Tibial nerve (tissue), 4 donors: Measurements from ENCODE around the gene FKBP6. TPM values are rescaled to one million over a fixed set of nuclear protein-coding genes. Genes with fewer than 3 reads are reported as not detected.
A peak's percentile ranks its signal among the peaks of the same experiment; 100 is the strongest.
"Not testable (repeated sequence)": the region's sequence is repeated elsewhere in the genome, so short reads cannot be mapped to it uniquely, and the experiment has no call there.

ENCODE experiments used
- DNase-seq, 2 donors: peaks; one replicate each; pipeline ENCODE4 v3.0.0-alpha.2; 2019; ENCODE audit warnings: low spot score in 2 of 2
- H3K27ac ChIP-seq, 4 donors: fragments of 200-600 bp; sonication (generic) in 3 of 4; one replicate each; pipeline ENCODE4 v1.5.1; 2017 to 2019; ENCODE audit warnings: mild to moderate bottlenecking in 1 of 4
- H3K27me3 ChIP-seq, 2 donors: fragments of 200-600 bp; sonication (generic) in 1 of 2; one replicate each; pipeline versions ENCODE4 v1.5.1 to v1.6.0; 2017 to 2019
- H3K36me3 ChIP-seq, 3 donors: fragments of 200-600 bp; sonication (generic); one replicate each; pipeline ENCODE4 v1.5.1; 2018 to 2019
- H3K4me1 ChIP-seq, 4 donors: fragments of 200-600 bp; sonication (generic) in 3 of 4; one replicate each; pipeline ENCODE4 v1.5.1; 2017 to 2019
- H3K4me3 ChIP-seq, 4 donors: fragments of 200-600 bp; sonication (generic) in 3 of 4; one replicate each; pipeline ENCODE4 v1.5.1; 2017 to 2019; ENCODE audit warnings: mild to moderate bottlenecking in 1 of 4, moderate library complexity in 1 of 4
- H3K9me3 ChIP-seq, 4 donors: fragments of 200-600 bp; sonication (generic) in 3 of 4; one replicate each; pipeline ENCODE4 v1.5.1; 2017 to 2019
- EP300 ChIP-seq, 2 donors: sonication (generic); formaldehyde crosslinking; IDR thresholded peaks; one replicate each; pipeline ENCODE4 v1.6.1; 2017; ENCODE audit warnings: antibody characterized with exemption in 2 of 2, mild to moderate bottlenecking in 1 of 2
- POLR2A ChIP-seq, 2 donors: fragments of 450-650 bp; IDR thresholded peaks; one replicate each; pipeline ENCODE4 v1.6.1; 2017; ENCODE audit warnings: antibody characterized with exemption in 2 of 2, mild to moderate bottlenecking in 2 of 2, moderate library complexity in 2 of 2
- WGBS, 2 donors: methylation state at CpG; one replicate each; pipeline ENCODE4 v1.1.5; 2018; 5-methylcytosine and 5-hydroxymethylcytosine counted together
- total RNA-seq, 4 donors: library from RNA; depleted of rRNA; stranded (reverse); fragments of >200 nt; gene quantifications; one replicate each; pipeline ENCODE4 v1.1.0, GENCODE V29; 2016
- TF ChIP-seq, protein P1 (sequence below), 5 experiments: fragments of 200-600 bp in 3 of 5; fragments of 450-650 bp in 2 of 5; sonication (generic) in 3 of 5; IDR thresholded peaks; one replicate each; pipeline ENCODE4 v1.5.1; 2016 to 2019; ENCODE audit warnings: antibody characterized with exemption in 5 of 5, mild to moderate bottlenecking in 3 of 5, moderate library complexity in 2 of 5

The FKBP6 gene
- total RNA-seq, 4 donors from 2014 or later: not detected

DNA sequence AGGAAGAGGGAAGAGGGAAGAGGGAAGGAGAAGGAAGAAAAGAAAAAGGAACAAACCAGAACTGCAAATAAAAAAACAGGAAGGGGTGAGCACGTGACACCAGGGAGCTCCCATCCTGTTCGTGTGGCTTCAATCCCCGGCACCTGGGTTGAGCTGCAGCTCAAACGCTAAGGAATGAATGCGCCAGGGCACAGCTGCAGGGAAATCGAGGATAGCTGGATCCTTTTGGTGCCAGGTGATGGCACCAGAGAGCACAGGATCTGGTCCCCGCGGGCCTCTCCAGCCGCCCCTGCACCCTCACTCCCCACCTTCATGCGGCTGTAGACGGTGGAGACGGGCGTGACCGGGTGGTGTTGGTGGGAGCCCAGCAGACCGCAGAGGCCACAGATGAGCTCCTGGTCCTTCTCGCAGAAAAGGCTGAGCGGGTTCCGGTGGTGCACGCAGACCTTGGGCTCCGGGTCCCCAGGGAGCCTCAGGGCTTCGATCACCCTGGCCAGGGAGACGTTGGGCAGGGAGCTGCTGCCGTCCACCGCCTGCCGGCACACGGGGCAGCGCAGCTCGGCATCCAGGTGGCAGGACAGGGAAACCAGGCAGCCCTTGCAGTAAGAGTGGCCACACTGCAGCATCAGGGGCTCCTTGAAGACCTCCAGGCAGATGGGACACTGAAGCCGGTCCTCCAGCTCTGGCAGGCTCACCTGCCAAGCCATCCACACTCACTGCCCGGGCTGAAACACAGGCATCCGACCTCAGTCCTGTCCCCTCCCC lies 3.7 kb upstream of the FKBP6 start:
- not testable (repeated sequence) for H3K36me3 ChIP-seq, H3K4me1 ChIP-seq, H3K27me3 ChIP-seq, H3K27ac ChIP-seq, H3K9me3 ChIP-seq
- peak overlapping the region in 2 of 4 donors; percentile 11 to 25 for H3K4me3 ChIP-seq
- 13 to 18% methylated on average over 17 to 20 of the region's 31 CpGs for WGBS, 2 donors
- DNase-seq: peak in 1 of 2 donors; percentile 29
- TF ChIP-seq, protein P1, sequence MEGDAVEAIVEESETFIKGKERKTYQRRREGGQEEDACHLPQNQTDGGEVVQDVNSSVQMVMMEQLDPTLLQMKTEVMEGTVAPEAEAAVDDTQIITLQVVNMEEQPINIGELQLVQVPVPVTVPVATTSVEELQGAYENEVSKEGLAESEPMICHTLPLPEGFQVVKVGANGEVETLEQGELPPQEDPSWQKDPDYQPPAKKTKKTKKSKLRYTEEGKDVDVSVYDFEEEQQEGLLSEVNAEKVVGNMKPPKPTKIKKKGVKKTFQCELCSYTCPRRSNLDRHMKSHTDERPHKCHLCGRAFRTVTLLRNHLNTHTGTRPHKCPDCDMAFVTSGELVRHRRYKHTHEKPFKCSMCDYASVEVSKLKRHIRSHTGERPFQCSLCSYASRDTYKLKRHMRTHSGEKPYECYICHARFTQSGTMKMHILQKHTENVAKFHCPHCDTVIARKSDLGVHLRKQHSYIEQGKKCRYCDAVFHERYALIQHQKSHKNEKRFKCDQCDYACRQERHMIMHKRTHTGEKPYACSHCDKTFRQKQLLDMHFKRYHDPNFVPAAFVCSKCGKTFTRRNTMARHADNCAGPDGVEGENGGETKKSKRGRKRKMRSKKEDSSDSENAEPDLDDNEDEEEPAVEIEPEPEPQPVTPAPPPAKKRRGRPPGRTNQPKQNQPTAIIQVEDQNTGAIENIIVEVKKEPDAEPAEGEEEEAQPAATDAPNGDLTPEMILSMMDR (IDR thresholded peaks at IDR 0.05): peak in 4 of 5 experiments; percentile 24 to 39 (median 30)

DNA sequence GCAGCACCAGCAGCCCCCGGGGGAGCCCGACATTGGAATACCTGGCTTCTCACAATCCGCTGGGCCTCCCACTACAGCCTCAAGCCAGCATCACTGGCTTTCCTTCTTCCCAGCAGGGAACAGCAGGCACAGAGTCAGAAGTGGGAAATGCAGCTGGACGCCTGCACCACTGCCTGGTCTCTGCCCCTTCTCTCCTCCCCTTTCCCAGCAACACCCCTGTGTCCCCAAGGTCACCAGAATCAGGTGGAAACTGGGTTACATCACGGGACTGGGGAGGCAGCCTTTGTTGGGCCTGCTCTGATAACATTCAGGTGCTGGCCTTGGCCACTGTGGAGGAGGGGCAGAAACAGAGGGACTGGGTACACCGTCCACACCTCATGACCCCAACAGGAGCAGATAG lies 2.5 kb upstream of the FKBP6 start:
- H3K4me3 ChIP-seq, H3K36me3 ChIP-seq, H3K4me1 ChIP-seq, H3K27me3 ChIP-seq, DNase-seq, H3K9me3 ChIP-seq, H3K27ac ChIP-seq: not testable (repeated sequence)
- WGBS, 2 donors: 86 to 98% methylated on average over 5 to 6 of the region's 6 CpGs

DNA sequence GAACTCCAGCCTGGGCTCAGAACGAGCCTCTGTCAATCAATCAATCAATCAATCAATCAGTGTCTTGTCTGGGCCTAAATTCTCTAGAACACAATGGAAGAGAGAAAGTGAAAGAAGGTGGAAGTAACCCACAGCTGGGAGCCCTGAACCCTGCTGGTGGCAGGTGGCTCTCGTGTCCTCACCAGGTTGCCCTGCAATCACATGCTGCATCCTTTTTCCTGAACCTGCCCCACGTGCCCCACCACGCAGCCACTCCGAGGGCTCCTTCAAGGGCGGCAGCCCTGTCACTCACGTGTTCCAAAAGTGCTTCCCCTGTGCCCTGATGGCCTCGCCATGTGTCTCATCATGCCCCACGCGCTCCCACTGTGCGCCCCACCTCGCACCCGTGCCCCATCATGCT lies 512 bp upstream of the FKBP6 start:
- 85 to 87% methylated on average over 8 to 13 of the region's 13 CpGs for WGBS, 2 donors
- H3K27me3 ChIP-seq: not testable (repeated sequence)

DNA sequence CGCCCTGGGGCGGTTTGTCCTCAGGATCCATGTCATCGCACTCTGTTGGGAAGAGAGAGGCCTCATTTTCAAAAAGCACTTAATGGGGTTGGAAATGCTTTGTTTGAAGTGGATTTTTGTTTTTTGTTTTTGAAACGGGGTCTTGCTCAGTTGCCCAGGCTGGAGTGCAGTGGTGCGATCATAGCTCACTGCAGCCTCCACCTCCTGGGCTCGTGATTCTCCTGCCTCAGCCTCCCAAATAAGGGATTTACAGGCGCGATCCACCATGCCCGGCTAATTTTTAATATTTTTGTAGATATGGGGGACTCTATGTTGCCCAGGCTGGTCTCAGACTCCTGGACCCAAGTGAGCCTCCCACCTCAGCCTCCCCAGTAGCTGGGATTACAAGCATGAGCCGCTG lies 735 bp downstream of the FKBP6 start:
- Histone ChIP-seq H3K4me1 (peaks cover 0 to 8% (median 0%) of the 10 kb centered on the region in 4 donors), H3K9me3 (no peaks in the 10 kb centered on the region), H3K36me3 (no peaks in the 10 kb centered on the region), H3K27ac (no peak overlapping the region), H3K27me3 (no peaks in the 10 kb centered on the region), H3K4me3 (no peak overlapping the region)
- DNase-seq: no peak
- TF ChIP-seq POLR2A (IDR thresholded peaks at IDR 0.05) (no peak), EP300 (IDR thresholded peaks at IDR 0.05) (no peak)
- 94 to 97% methylated on average over 10 of the region's 10 CpGs for WGBS, 2 donors

More for the DNA sequence above, 512 bp upstream of the FKBP6 start:
- not testable (repeated sequence) for H3K4me1 ChIP-seq, DNase-seq, H3K4me3 ChIP-seq, H3K36me3 ChIP-seq, H3K9me3 ChIP-seq, H3K27ac ChIP-seq

DNA sequence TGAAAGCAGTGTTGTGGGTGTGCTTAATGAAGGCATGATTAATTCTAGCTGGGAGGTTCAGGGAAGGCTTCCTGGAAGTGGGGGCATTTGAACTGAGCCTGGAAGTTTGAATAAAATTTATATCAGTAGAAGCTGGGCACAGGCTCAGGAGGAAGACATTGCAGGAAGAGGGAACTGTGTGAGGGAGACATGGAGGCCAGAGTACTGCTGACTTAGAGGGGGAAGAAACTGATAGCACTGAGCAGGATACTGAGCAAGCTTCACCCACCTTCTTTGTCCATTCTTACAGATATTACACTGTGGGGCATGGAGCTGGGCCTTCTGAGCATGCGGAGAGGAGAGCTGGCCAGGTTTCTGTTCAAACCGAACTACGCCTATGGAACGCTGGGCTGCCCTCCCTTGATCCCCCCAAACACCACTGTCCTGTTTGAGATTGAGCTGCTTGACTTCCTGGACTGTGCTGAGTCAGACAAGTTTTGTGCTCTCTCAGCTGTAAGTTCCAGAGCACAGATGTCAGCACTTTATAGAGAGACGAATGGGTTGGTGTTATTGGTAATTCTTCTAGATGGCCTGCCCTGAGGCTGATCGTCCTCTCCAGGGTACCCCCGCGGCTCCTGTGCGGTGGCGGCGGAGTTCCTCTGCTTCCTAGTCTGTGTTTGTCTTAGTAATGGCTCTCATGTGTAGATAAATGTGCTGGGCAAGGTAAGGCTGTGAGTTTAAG lies 2.1 kb downstream of the FKBP6 start:
- no peak overlapping the region for H3K27ac ChIP-seq
- no peak for DNase-seq
- H3K4me1 ChIP-seq: no peaks in the 10 kb centered on the region
- TF ChIP-seq, protein P1 (IDR thresholded peaks at IDR 0.05): no peak
- TF ChIP-seq EP300 (IDR thresholded peaks at IDR 0.05) (no peak), POLR2A (IDR thresholded peaks at IDR 0.05) (no peak)
- H3K4me3 ChIP-seq: no peak overlapping the region
- WGBS, 2 donors: 13 to 20% methylated on average over 11 of the region's 11 CpGs
- no peaks in the 10 kb centered on the region for H3K9me3 ChIP-seq
- no peaks in the 10 kb centered on the region for H3K36me3 ChIP-seq
- no peaks in the 10 kb centered on the region for H3K27me3 ChIP-seq

DNA sequence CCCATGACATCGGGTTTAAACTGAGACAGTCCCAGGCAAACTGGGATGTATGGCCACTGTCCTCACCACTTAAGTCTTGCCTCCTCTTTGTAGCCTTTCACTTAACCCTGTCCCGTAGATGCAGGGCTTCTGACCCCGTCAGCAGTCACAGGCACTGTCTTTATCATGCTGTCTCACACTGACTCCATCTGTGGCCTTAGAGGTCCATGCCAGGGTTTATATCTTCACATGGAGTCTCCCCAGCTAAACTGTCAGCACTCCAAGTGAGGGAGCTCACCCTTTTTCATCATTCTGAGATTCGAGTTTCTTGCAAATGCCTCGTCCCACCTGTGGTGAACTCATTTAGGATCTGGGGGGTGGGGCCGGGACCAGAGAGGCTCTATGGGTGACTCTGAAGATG lies 2.8 kb downstream of the FKBP6 start:
- WGBS, 2 donors: 43 to 53% methylated on average over 6 of the region's 6 CpGs
- Histone ChIP-seq H3K36me3 (no peaks in the 10 kb centered on the region), H3K4me3 (no peak overlapping the region), H3K27ac (no peak overlapping the region), H3K27me3 (no peaks in the 10 kb centered on the region), H3K9me3 (no peaks in the 10 kb centered on the region), H3K4me1 (no peaks in the 10 kb centered on the region)
- no peak for TF ChIP-seq POLR2A (IDR thresholded peaks at IDR 0.05)
- TF ChIP-seq, protein P1 (IDR thresholded peaks at IDR 0.05): no peak
- TF ChIP-seq EP300 (IDR thresholded peaks at IDR 0.05): no peak
- no peak for DNase-seq
